SU-DHL-6 (cell line): ENCODE results near the gene SLC6A3.

Experiments
- CTCF ChIP-seq: fragments of 200-600 bp; sonication (generic); IDR thresholded peaks from one replicate; pipeline ENCODE4 v1.5.1; 2017; ENCODE audit warnings: antibody characterized with exemption, mild to moderate bottlenecking, low read length, moderate library complexity; ENCODE audit not compliant: insufficient read depth, poor library complexity, severe bottlenecking
- EZH2phosphoT487 ChIP-seq: fragments of 200-600 bp; sonication (generic), shearing (Covaris generic); conservative IDR thresholded peaks from 2 replicates; pipeline ENCODE4 v1.6.1; 2018; ENCODE audit warnings: mild to moderate bottlenecking, antibody characterized with exemption, low read length, moderate library complexity, mixed read lengths

GRCh38 chr5:1406681-1407640, 38.3 kb downstream of the SLC6A3 start:
- TF ChIP-seq CTCF (no peak), EZH2phosphoT487 (no peak)
